GM12875 (cell line): Measurements from ENCODE around the gene NAA40.
A peak's percentile ranks its signal among the peaks of the same experiment; 100 is the strongest.

ENCODE experiments used
- H3K4me3 ChIP-seq: one replicate; pipeline ENCODE4 v1.5.1; 2011; ENCODE audit warnings: low read depth, low read length, control low read depth
- CTCF ChIP-seq: IDR thresholded peaks from 2 replicates; pipeline ENCODE4 v1.5.1; 2011; ENCODE audit warnings: low read depth, mild to moderate bottlenecking, control low read depth, inconsistent platforms, low read length, moderate library complexity, borderline replicate concordance; ENCODE audit not compliant: insufficient read depth

NAA40 gene

GRCh38 chr11:63912678-63913077 is 26.1 kb upstream of the NAA40 start:
- H3K4me3 ChIP-seq, result no peak overlapping the region
- TF ChIP-seq CTCF, result no peak

- no peak overlapping the region for H3K4me3 ChIP-seq
- no peak for TF ChIP-seq CTCF
Observed at GRCh38 chr11:63913866-63914830, 24.7 kb upstream of the NAA40 start.

GRCh38 chr11:63914896-63915691 is 23.7 kb upstream of the NAA40 start:
- TF ChIP-seq CTCF, result no peak
- H3K4me3 ChIP-seq, result no peak overlapping the region

- peak overlapping the region; percentile 50 for H3K4me3 ChIP-seq
- TF ChIP-seq CTCF, result peak; percentile 62
Observed at GRCh38 chr11:63915961-63916836, 22.6 kb upstream of the NAA40 start.

- no peak for TF ChIP-seq CTCF
- H3K4me3 ChIP-seq, result peak within 1 kb of the TSS; percentile 50
Observed at GRCh38 chr11:63916837-63917691, 21.7 kb upstream of the NAA40 start, which contains the start of gene RCOR2. RCOR2 (minus strand) TSS chr11:63917164; CDS start chr11:63916456, 708 bp downstream.
